ENCODE data around the gene SNX5. TPM values are rescaled to one million over a fixed set of nuclear protein-coding genes. Genes with fewer than 3 reads are reported as not detected.

Gene SNX5
- total and polyA plus RNA-seq, 9 of the 15 experiments (the other 6 are each of a cell fraction or from before 2014, with no cell fraction given): 53.5 to 276 (median 160) TPM

- TF ChIP-seq MLLT1 (IDR thresholded peaks at IDR 0.05) (peak in 1 of 2 experiments; percentile 54; a peak in 1 of 4 replicates), SRSF3 (IDR thresholded peaks at IDR 0.05; ENCODE audit: insufficient read depth, low read length) (0 out of 2 replicates have a peak, but pooled peaks have one; percentile 64)
These were observed 851 bp downstream of the SNX5 start (continued) for GRCh38 chr20:17967521-17968365.

GRCh38 chr20:17966432-17967310 is 1.9 kb downstream of the SNX5 start:
- DNase-seq (ENCODE audit: extremely low read depth in 1 of 4, low spot score in 3 of 4): peak in 1 of 4 experiments; percentile 43
- peaks cover 71% of the 10 kb centered on the region for H3K36me3 ChIP-seq (ENCODE audit: control insufficient read depth, insufficient read depth, low read length)
- peaks cover 22% of the 10 kb centered on the region for H4K20me1 ChIP-seq (replicated peaks; ENCODE audit: control insufficient read depth, insufficient read depth, low read length)
- peaks cover 11 to 31% of the 10 kb centered on the region in 2 experiments for H3K4me1 ChIP-seq (replicated peaks in 1 of 2; ENCODE audit: control insufficient read depth in 2 of 2, insufficient read depth in 2 of 2, low read length in 2 of 2)
- CTCF ChIA-PET (ENCODE audit: low intra/inter-chr PET ratio): interaction anchor here (0.6 kb wide), 1 partner anchor 778 kb away, joined by 3 read pairs; no protein-coding TSS in a partner anchor
- POLR2A ChIA-PET: interaction anchor here (0.6 to 5.8 kb wide), 4 partner anchors 8 to 1712 kb away, joined by 3 to 42 read pairs (median 6); partner anchors contain the start of gene RRBP1
- H3K9me3 ChIP-seq (replicated peaks; ENCODE audit: control insufficient read depth, insufficient read depth, low read depth, low read length): no peaks in the 10 kb centered on the region
- H3K27ac ChIP-seq (ENCODE audit: extremely low read depth, low read depth, low read length): peak overlapping the region; percentile 100
- no peaks in the 10 kb centered on the region for H3K9me1 ChIP-seq (ENCODE audit: control insufficient read depth, insufficient read depth, low read length)
- no peaks in the 10 kb centered on the region for H3K27me3 ChIP-seq (ENCODE audit: control insufficient read depth in 2 of 2, insufficient read depth in 2 of 2, low read length in 2 of 2)
- H3K4me2 ChIP-seq (ENCODE audit: insufficient read depth, low read length): peak overlapping the region; percentile 96
- FAIRE-seq: no peak
- in situ Hi-C loops (cut with MboI): no loop called here
- BruUV-seq (replicated peaks): no TSS peak
- peak overlapping the region; percentile 90 for H3K4me3 ChIP-seq
- 0% methylated on average over 8 of the region's 9 CpGs for WGBS (ENCODE audit: insufficient coverage, low coverage, missing lambda C conversion rate)
- ATAC-seq: peak; percentile 23
- intact Hi-C loops (cut with micrococcal nuclease): no loop called here
- H2AFZ ChIP-seq (ENCODE audit: low read depth, low read length): no peak overlapping the region
- H3K79me2 ChIP-seq (ENCODE audit: control insufficient read depth, insufficient read depth, low read length): peaks cover 98% of the 10 kb centered on the region
- peak overlapping the region; percentile 87 to 98 for H3K9ac ChIP-seq (ENCODE audit: insufficient read depth in 1 of 2, low read depth in 2 of 2, low read length in 2 of 2)
- TF ChIP-seq ZNF644 (tag; IDR thresholded peaks at IDR 0.05; ENCODE audit: low read depth): 0 out of 2 replicates have a peak, but pooled peaks have one; percentile 37
- TF ChIP-seq CEBPG (CRISPR knock-in tag; IDR thresholded peaks at IDR 0.05): no peak
- peak; percentile 28 to 64; a peak in 2 of 4 replicates for TF ChIP-seq CEBPG (tag; conservative IDR thresholded peaks at IDR 0.05 in 1 of 2, IDR thresholded peaks at IDR 0.05 in 1 of 2)
- TF ChIP-seq CTCF (IDR thresholded peaks at IDR 0.05 in 2 of 3, conservative IDR thresholded peaks at IDR 0.05 in 1 of 3; ENCODE audit: insufficient read depth in 2 of 3, low read depth in 1 of 3, low read length in 3 of 3): 0 out of 6 replicates have a peak, but pooled peaks of 1 of the 3 experiments have one; percentile 6
- peak; percentile 11 for TF ChIP-seq ELF1 (tag; IDR thresholded peaks at IDR 0.05)
- no peak for TF ChIP-seq UBTF (IDR thresholded peaks at IDR 0.05; ENCODE audit: borderline replicate concordance in 1 of 2, low read depth in 2 of 2, low read length in 2 of 2)

Measured in K562 (cell line).